IgD-negative memory B cell (primary cell): ENCODE results near the gene NACAD. TPM values are rescaled to one million over a fixed set of nuclear protein-coding genes. Genes with fewer than 3 reads are reported as not detected.
A peak's percentile ranks its signal among the peaks of the same experiment; 100 is the strongest.

Source experiments
- H3K27ac Mint-ChIP-seq, 3 donors: one replicate each; pipeline ENCODE4 v1.8.0; 2020 to 2022; ENCODE audit warnings: mild to moderate bottlenecking in 3 of 3, mixed read lengths in 3 of 3, moderate library complexity in 1 of 3
- H3K27me3 Mint-ChIP-seq: one replicate; pipeline ENCODE4 v1.8.0; 2021; ENCODE audit warnings: mixed read lengths
- H3K36me3 Mint-ChIP-seq: one replicate; pipeline ENCODE4 v1.8.0; 2020; ENCODE audit warnings: mild to moderate bottlenecking, mixed read lengths
- H3K4me1 Mint-ChIP-seq, 3 donors: one replicate each; pipeline ENCODE4 v1.8.0; 2020 to 2022; ENCODE audit warnings: mixed read lengths in 3 of 3, mild to moderate bottlenecking in 1 of 3
- H3K4me3 Mint-ChIP-seq, 4 donors: one replicate each; pipeline ENCODE4 v1.8.0; 2020 to 2022; ENCODE audit warnings: mild to moderate bottlenecking in 4 of 4, mixed read lengths in 4 of 4, moderate library complexity in 3 of 4
- H3K9me3 Mint-ChIP-seq, 3 donors: one replicate each; pipeline ENCODE4 v1.8.0; 2020 to 2021; ENCODE audit warnings: mixed read lengths in 3 of 3, mild to moderate bottlenecking in 1 of 3
- polyA plus RNA-seq: library from polyadenylated mRNA; unstranded; fragments of 300-500 nt; fragmentation: Illumina TruSeq; gene quantifications from one replicate; pipeline ENCODE4 v1.2.3, GENCODE V29; 2021

The NACAD gene
- polyA plus RNA-seq, 1 donor from 2014 or later, result not detected

DNA sequence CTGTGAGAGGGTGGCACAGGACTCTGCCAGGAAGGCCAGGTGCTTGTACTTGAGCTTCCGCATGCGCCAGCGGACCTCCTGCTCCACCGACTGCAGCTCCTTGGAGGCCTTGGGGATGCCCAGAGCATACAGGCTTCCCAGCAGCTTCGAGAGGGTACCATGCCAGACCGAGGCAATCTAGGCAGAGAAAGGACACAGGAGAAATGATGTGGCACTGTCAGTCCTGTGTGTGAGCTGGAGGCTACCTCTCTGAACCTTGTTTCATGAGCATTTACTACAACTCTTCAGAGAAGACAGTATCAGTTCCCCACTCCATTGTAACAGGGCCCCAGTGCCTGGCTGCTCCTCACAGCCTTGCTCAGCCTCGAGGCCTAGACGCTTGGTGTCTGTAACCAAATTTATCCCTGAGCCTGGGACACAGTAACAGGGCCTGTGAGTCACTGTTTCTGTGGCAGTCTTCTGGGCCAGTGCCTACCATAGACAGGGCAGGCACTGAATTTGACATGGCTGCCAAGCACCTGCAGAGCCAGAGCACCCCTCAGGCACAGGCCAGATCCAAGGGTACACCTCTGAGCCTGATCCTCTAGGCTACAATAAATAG is 16.9 kb upstream of the NACAD start:
- H3K4me1 Mint-ChIP-seq, result peaks cover 13 to 23% (median 14%) of the 10 kb centered on the region in 3 donors
- no peak overlapping the region for H3K4me3 Mint-ChIP-seq
- no peaks in the 10 kb centered on the region for H3K36me3 Mint-ChIP-seq
- H3K9me3 Mint-ChIP-seq, result no peaks in the 10 kb centered on the region
- H3K27ac Mint-ChIP-seq, result no peak overlapping the region
- H3K27me3 Mint-ChIP-seq, result no peaks in the 10 kb centered on the region

- H3K9me3 Mint-ChIP-seq, result no peaks in the 10 kb centered on the region
- peaks cover 10 to 18% (median 10%) of the 10 kb centered on the region in 3 donors for H3K4me1 Mint-ChIP-seq
- no peaks in the 10 kb centered on the region for H3K36me3 Mint-ChIP-seq
- no peak overlapping the region for H3K4me3 Mint-ChIP-seq
- H3K27ac Mint-ChIP-seq, result peak overlapping the region in 1 of 3 donors; percentile 57
- no peaks in the 10 kb centered on the region for H3K27me3 Mint-ChIP-seq
Measured at GRCh38 chr7:45104844-45105587, 16.2 kb upstream of the NACAD start.

- H3K4me3 Mint-ChIP-seq, result no peak overlapping the region
- H3K36me3 Mint-ChIP-seq, result no peaks in the 10 kb centered on the region
- H3K4me1 Mint-ChIP-seq, result peaks cover 8 to 16% (median 9%) of the 10 kb centered on the region in 3 donors
Measured at GRCh38 chr7:45103958-45104843, 15.4 kb upstream of the NACAD start.

DNA sequence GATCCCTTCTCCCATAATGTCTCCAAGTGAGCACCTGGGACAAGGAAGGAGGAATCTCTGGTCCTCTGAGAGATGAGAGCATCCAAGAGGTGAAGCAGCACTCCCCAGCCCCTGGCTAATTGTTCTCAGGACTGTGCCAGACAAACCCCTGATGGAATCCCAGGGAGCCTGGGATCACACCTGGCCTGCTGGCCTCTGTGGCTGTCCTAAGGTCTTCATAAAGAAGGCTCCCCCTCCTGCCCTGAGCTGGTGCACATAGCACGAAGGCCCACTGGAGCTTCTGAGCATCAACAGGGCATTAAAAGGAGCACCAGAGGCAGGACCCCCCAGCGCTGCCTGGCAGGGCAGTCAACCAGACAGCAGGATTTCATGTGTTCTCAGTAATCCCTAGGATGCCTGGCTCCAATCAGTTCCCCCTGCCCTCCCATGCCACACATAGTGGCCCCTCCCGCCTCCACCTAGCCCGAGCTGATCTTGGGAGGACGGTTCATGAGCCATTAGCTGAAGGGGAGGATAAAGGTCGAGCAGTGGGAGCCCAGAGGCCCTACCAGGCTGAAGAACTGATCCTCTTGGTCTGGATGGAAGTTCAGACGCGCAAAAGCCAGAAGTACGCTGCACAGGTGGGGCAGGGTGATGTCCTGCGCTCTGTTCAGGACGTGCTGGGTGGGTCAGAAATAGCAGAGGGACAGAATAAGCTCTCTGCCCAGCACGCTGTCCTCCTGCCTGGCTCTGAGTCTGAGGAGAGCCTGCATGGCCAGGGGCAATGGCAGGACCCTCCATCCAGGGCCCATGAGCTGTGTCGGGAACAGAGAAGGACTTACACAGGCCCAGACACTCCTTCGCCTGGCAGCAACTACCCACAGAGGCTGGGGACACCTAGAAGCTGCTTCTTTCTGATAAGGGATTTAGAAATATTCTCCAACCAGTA is 14.3 kb upstream of the NACAD start:
- no peak overlapping the region for H3K27ac Mint-ChIP-seq
- no peaks in the 10 kb centered on the region for H3K9me3 Mint-ChIP-seq
- no peaks in the 10 kb centered on the region for H3K36me3 Mint-ChIP-seq
- peaks cover 7 to 9% (median 9%) of the 10 kb centered on the region in 3 donors for H3K4me1 Mint-ChIP-seq
- no peak overlapping the region for H3K4me3 Mint-ChIP-seq
- no peaks in the 10 kb centered on the region for H3K27me3 Mint-ChIP-seq

More at GRCh38 chr7:45103958-45104843, 15.4 kb upstream of the NACAD start:
- Mint-ChIP-seq H3K27ac (peak overlapping the region in 1 of 3 donors; percentile 57), H3K9me3 (no peaks in the 10 kb centered on the region), H3K27me3 (no peaks in the 10 kb centered on the region)

DNA sequence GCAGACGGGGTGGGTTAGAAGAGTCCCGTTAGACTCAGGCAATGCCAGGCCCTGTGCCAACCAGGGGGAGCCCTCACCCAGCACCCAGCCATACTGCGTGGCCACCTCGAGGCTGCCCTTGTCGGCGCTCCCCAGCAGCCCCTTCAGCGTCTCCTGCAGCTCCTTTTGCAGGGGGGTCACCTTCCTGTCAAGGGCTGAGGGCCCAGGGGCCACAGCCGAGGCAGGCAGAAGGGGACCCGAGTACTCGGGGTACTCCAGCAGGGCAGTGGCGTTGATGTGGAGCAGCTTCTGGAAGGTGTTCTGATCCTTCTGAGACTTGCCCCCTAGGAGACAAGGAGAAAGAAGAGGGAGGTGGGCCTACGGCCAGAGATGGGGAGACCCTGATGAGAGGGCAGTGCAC is 13.0 kb upstream of the NACAD start:
- Mint-ChIP-seq H3K27me3 (no peaks in the 10 kb centered on the region), H3K4me1 (no peaks in the 10 kb centered on the region), H3K27ac (no peak overlapping the region), H3K36me3 (no peaks in the 10 kb centered on the region), H3K9me3 (no peaks in the 10 kb centered on the region), H3K4me3 (no peak overlapping the region)

- H3K9me3 Mint-ChIP-seq, result no peaks in the 10 kb centered on the region
- H3K36me3 Mint-ChIP-seq, result no peaks in the 10 kb centered on the region
Measured at GRCh38 chr7:45100761-45101480, 12.2 kb upstream of the NACAD start.

DNA sequence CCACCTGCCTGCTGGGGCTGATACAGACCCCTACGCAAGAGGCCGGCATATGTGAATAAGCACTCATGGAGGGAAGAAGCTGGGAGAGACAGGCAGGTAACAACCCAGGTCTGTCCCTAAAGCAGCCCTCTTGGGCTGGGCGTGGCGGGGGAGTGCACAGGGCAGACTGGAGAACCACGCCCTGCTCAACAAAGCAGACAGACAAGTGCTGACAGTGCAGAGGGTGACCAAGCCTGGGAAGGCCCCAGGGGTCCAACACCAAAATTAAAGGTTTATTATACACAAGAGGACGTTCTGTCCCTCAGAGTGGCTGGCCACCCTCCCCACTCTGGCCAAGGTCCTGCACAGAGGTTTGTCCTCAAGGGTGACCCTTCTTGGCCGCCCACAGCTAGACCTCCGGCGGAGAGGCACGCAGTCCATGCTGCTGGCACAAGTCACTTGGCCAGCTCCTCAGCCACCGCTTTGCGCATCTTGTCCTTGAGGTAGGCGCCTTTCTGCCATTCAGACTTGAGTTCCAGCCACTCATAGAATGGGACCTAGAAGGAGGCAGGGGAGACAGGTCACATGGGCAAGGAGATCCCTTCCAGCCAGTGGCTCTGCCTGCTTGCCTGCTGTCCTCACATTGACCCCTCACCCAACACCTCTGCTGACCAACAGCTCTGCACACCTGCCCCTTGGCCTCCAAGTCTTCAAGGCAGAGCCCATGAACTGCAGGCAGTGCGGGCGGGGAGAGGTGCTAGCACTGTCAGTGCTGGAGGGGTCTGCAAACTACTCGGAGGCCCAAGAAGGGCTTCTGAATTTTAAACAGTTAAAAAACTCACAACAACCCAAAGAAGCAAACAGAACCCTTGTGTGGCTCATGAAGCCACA is 11.4 kb upstream of the NACAD start:
- Mint-ChIP-seq H3K4me1 (no peaks in the 10 kb centered on the region), H3K9me3 (no peaks in the 10 kb centered on the region), H3K27ac (peak overlapping the region in 1 of 3 donors; percentile 53), H3K27me3 (no peaks in the 10 kb centered on the region), H3K36me3 (no peaks in the 10 kb centered on the region), H3K4me3 (no peak overlapping the region)

More at GRCh38 chr7:45100761-45101480, 12.2 kb upstream of the NACAD start:
- no peaks in the 10 kb centered on the region for H3K4me1 Mint-ChIP-seq
- no peak overlapping the region for H3K27ac Mint-ChIP-seq
- no peaks in the 10 kb centered on the region for H3K27me3 Mint-ChIP-seq
- H3K4me3 Mint-ChIP-seq, result no peak overlapping the region

DNA sequence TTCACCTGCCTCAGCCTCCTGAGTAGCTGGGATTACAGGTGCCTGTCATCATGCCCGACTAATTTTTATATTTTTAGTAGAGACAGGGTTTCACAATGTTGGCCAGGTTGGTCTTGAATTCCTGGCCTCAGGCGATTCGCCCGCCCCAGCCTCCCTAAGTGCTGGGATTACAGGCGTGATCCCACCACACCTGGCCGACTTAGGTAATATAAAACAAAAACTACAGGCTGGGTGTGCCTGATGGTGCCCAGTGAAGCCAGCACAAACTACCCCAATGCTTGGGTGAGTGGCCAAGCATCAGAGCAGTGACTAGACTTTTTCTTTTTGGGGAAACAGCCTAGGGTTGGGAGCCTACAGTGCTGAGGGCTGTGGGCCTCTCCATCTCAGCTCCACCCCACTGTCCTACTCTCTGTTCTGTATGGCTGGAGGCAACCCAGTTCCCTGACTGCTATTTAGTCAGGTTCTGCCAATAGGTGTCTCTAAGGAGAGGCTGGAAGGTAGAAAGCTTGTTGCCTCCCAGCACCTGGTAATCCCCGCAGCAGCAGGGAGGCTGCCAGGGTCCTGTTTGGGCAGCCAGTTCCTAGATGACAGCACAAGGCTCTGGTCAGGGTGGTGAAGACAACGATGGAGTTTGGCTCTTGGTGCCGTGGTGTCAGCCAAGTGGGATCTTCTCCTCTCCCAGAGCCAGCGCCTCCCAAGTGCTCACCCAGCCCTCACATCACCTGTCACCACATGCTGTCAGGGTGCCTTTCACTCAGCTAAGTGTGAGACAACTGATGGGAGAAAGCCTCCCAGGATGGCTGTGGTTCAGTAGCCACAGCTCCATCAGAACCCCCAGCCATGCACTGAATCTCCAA is 10.4 kb upstream of the NACAD start:
- Mint-ChIP-seq H3K4me3 (no peak overlapping the region), H3K9me3 (no peaks in the 10 kb centered on the region), H3K27me3 (no peaks in the 10 kb centered on the region), H3K27ac (no peak overlapping the region), H3K36me3 (no peaks in the 10 kb centered on the region), H3K4me1 (no peaks in the 10 kb centered on the region)

DNA sequence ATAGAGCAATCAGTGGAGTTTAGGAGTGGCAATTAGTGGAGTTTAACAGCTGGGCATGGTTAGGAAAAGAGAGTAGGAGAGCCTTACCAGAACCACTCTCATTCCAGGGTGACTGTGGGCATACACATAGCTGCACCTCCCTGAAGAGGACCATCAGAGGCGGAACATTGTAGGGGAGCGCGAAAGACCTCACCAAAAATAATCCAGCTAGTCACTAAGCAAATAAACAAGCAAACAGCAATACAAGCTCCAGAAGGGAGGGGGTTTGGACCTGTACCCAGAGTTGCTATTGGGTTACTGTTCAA is 4.1 kb upstream of the NACAD start:
- Mint-ChIP-seq H3K9me3 (peaks cover 0 to 9% (median 0%) of the 10 kb centered on the region in 3 donors), H3K4me3 (no peak overlapping the region), H3K4me1 (peaks cover 3 to 9% (median 4%) of the 10 kb centered on the region in 3 donors), H3K36me3 (peaks cover 1% of the 10 kb centered on the region), H3K27ac (peak overlapping the region in 1 of 3 donors; percentile 5), H3K27me3 (peaks cover 19% of the 10 kb centered on the region)

GRCh38 chr7:45092100-45092930 is 3.5 kb upstream of the NACAD start:
- Mint-ChIP-seq H3K27ac (peak overlapping the region in 1 of 3 donors; percentile 42), H3K27me3 (peaks cover 19% of the 10 kb centered on the region), H3K4me1 (peaks cover 3 to 9% (median 4%) of the 10 kb centered on the region in 3 donors), H3K36me3 (peaks cover 1% of the 10 kb centered on the region), H3K9me3 (peaks cover 0 to 9% (median 0%) of the 10 kb centered on the region in 3 donors), H3K4me3 (peak overlapping the region in 1 of 4 donors; percentile 47)

DNA sequence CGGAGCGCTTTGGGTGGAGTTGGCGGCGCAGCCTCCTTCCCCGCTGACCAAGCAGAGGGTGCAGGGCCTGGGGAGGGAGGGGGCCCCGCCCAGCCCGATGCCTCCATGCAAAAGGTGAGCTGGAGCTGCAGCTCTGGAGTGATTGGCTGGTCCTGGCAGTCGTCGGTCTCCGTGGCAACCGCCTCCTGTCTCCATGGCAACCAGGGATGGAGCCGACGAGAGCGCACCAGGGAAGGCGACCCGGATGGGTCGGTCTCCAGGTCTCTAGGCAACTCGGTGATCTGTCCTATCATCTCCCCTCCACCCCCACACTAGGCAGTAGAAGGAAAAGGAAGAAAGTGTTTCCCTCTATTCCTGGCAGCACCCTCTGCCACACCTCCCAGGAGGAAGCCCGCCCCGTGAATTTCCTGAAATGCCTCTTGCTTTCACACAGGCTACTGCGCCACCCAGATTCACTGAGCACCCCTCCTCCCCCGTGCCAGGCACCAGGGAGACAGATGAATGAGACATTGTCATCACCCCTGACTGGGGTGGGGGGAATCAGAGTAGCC is 647 bp upstream of the NACAD start:
- H3K27me3 Mint-ChIP-seq, result peaks cover 23% of the 10 kb centered on the region

More for the DNA sequence above, 647 bp upstream of the NACAD start:
- Mint-ChIP-seq H3K27ac (no peak overlapping the region), H3K9me3 (peaks cover 0 to 9% (median 0%) of the 10 kb centered on the region in 3 donors), H3K4me3 (peak overlapping the region; percentile 70 to 87 (median 76)), H3K4me1 (peaks cover 3 to 9% (median 4%) of the 10 kb centered on the region in 3 donors), H3K36me3 (peaks cover 1% of the 10 kb centered on the region)
